M059J (cell line): ENCODE measurements around the gene TEX12. TPM values are rescaled to one million over a fixed set of nuclear protein-coding genes. Genes with fewer than 3 reads are reported as not detected.
"Not testable (repeated sequence)": the region's sequence is repeated elsewhere in the genome, so short reads cannot be mapped to it uniquely, and the experiment has no call there.

Experiments used
- DNase-seq: peaks from one replicate; pipeline ENCODE4 v3.0.0-alpha.2; 2012; ENCODE audit warnings: low read depth
- total RNA-seq: library from RNA; depleted of rRNA; stranded (reverse); fragments of >200 nt; shearing (Covaris generic); gene quantifications from 2 replicates; pipeline ENCODE4 v1.2.3, GENCODE V29; 2014

Gene TEX12
- total RNA-seq, 1 experiment from 2014 or later, result 0.22 TPM

- DNase-seq, result peak; percentile 47
These were observed 3.1 kb upstream of the TEX12 start, which contains the start of gene IL18 for GRCh38 chr11:112163875-112164685. Gene IL18, minus strand, starts transcription at chr11:112164094. Its CDS starts 9,041 bp downstream, at chr11:112155053.

- DNase-seq, result no peak
These were observed 2.1 kb upstream of the TEX12 start for GRCh38 chr11:112165049-112165448.

DNA sequence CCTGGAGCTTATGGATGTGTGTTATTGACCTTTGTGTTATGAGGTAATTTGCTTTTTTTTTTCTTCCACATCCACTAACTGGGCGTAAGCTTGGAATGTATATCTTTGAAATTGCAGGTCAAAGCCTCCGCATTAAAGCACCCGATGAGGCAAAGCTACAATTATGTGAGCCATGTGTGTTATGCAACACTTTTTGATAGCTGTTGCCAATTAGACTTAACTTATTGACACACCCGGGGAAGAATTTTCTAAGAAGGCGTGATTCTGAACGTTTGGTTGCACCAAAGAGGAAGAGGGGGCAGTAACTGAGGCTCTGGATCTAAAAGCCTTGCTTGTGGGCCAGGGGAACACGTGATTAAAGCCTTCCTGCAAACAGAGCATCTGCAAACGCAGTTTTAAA is 610 bp upstream of the TEX12 start:
- no peak for DNase-seq

DNA sequence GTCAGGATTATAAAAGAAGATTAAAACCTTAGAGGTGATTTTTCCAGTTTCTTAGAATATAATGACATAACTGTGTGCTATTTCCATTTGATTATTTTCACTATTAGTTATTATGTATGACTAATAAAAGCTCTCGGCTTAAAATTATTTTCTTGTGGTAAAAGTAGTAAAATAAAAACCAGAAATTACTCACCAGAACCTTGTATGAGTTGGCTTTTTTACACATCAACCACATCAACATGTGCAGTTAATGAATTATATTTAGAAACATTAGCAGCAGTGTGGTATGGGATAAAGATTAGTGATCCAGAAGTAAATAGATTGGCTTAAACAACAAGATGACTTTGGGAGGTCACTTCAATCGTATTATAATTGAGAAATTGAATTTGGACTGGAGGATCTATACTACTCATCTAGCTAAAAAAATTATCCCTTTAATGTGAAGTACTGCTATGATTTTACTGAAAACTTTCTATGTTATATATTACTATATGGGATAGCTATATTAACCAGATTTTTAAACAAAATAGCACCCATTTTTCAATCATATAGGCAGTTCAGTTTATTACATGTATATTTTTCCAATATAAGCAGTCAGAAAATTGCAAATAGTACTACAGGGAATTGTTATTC is 5.3 kb downstream of the TEX12 start:
- DNase-seq, result peak; percentile 62

DNA sequence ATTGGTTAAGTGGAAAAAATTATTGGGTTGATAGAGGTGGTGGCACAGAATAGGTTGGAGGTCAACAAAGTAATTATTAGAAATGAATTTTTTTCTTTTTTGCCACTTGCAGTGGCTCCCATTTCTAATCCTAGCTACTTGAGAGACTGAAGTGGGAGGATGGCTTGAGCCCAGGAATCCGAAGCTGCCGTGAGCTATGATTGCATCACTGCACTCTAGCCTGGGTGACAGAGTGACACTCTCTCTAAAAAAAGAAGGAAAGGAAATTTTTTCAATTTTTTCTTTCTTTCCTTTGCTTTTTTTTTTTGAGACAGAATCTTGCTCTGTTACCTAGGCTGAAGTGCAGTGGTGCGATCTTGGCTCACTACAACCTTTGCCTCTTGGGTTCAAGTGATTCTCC is 6.0 kb downstream of the TEX12 start:
- DNase-seq, result peak; percentile 22

- DNase-seq, result peak; percentile 84
These were observed 7.8 kb downstream of the TEX12 start, which contains the start of gene BCO2 for GRCh38 chr11:112174789-112175598. Gene BCO2, plus strand, starts transcription at chr11:112175512. Its CDS starts 90 bp downstream, at chr11:112175602.

DNA sequence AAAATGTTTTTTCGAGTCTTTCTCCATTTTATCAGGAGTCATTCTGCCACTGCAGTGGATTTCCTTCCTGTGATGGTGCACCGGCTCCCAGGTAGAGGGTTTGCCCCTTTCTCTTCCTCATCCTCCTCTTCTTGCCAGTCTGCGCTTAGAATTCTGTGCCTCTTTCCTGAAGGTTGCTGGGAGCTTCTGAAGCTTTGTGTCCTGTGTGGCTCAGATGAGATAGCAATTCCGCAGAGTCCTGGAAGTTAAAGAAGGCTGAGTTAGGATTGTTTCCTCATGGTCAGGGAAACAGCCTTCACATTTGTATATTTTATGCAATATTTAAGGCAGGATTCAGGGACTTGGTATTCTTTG is 8.4 kb downstream of the TEX12 start:
- no peak for DNase-seq

DNA sequence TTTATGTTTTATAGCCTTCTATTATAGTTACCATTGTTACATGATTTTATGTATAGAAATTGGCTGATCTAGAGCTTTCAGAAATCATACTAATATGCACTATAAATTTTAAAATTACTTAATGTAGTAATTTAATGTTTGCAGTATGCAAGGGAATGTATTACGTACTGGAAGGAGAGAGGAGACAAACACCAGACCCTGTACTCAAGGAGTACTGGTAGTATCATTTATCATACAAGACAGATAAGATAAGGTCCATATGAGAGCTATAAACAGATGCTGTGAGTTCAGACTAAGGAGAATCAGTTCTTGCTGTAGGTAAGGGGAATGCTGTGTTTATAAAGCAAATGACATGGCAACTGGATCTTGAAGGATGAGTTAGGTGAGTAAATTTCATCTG is 8.9 kb downstream of the TEX12 start:
- no peak for DNase-seq

GRCh38 chr11:112177589-112177988 is 10.4 kb downstream of the TEX12 start:
- no peak for DNase-seq

DNA sequence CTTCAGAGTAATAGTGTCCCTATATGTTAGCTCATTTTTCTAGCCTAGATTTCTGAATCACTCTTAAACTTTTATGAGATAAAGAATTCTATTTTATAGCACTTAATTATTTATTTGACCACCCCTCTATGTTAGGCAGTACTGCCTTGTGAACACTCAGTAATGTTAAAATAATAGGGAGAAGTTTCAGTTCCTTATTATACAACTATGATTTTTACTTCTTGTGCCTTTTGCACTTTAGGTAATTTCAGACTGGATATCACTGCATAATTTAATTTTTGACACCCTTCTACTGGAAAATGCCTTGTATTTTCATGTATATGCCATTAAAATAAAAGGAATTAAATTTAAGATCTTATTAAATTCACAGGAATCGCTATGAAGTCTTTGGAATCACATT is 11.3 kb downstream of the TEX12 start:
- DNase-seq, result no peak

GRCh38 chr11:112178936-112179335 is 11.8 kb downstream of the TEX12 start:
- no peak for DNase-seq

DNA sequence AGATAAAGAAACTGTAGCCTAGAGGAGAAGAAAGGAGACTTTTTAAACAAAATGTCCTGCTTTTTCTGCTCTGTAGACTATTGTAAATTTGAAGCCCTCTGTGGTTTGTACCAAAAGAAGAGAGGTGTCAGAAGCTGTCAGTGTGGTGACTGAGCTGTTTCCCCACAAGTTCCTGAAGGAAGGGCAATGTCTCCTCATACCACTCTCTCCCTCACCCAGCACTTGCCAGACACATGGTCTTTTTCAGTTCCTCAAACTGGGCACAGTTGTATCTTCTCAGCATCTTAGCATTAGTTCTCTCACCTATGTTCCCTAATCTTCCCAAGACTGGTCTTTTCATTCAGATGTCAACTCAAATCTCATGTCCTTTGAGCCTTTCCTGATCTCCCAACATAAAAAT is 12.4 kb downstream of the TEX12 start:
- DNase-seq, result no peak

DNA sequence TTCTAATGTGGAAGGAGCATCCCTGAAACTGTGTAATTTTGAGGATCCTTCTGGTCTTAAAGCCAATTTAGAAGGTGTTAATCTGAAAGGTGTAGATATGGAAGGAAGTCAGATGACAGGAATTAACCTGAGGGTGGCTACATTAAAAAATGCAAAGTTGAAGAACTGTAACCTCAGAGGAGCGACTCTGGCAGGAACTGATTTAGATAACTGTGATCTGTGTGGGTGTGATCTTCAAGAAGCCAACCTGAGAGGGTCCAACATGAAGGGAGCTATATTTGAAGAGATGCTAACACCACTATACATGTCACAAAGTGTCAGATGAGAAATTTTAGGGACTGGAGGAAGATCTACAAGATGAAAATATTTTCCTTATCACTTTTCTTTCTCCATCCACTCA is 15.7 kb downstream of the TEX12 start:
- no peak for DNase-seq

- peak; percentile 8 for DNase-seq
These were observed 18.7 kb downstream of the TEX12 start for GRCh38 chr11:112185883-112186282.

GRCh38 chr11:112186304-112186703 is 19.1 kb downstream of the TEX12 start:
- DNase-seq, result no peak

GRCh38 chr11:112195113-112195512 is 27.9 kb downstream of the TEX12 start:
- peak; percentile 40 for DNase-seq

DNA sequence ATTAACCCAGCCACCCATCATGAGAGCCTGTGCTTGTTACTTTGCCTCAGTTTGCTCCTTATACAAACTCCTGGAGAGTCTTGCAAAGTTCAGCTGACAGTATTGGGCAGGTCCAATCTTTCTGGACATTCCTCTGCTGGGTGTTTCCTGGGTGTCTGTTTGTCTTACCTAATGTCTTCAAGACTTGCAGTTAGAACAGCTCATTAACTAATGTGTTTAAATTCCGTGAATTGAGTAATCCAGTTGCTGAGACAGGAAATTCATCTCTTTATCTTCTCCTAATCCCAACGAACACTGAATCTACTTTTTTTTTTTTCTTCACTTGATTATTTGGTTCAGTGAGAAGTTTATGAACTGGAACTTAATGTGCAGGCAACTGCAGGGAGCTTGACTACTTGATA is 28.8 kb downstream of the TEX12 start:
- DNase-seq, result no peak

GRCh38 chr11:112196519-112197087 is 29.4 kb downstream of the TEX12 start:
- no peak for DNase-seq

GRCh38 chr11:112199101-112199500 is 31.9 kb downstream of the TEX12 start:
- not testable (repeated sequence) for DNase-seq

GRCh38 chr11:112200252-112200651 is 33.1 kb downstream of the TEX12 start:
- DNase-seq, result no peak

GRCh38 chr11:112206071-112206470 is 38.9 kb downstream of the TEX12 start:
- DNase-seq, result no peak

DNA sequence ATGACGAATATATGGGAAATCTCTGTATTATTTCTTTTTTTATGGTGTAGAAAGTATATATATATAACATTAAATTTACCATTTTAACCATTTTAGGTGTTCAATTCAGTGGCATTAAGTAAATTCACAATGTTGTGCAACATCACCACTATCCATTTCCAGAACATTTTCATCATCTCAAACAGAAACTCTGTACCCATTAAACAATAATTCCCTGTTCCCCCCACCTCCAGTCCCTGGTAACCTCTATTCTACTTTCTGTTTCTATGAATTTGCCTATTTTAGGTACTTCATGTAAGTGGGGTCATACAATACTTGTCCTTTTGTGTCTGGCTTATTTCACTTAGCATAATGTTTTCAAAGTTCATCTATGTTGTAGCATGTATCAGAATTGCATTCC is 43.7 kb downstream of the TEX12 start:
- DNase-seq, result no peak
